CD4-positive, alpha-beta T cell treated with Interleukin-6 for 4 hours (primary cell): ENCODE measurements around the gene RBMS2.
"Not testable (repeated sequence)": the region's sequence is repeated elsewhere in the genome, so short reads cannot be mapped to it uniquely, and the experiment has no call there.

Source experiments
- DNase-seq: peaks from one replicate; pipeline ENCODE4 v3.0.0-alpha.2; 2020; ENCODE audit warnings: mixed read lengths

The RBMS2 gene

GRCh38 chr12:56521590-56522371 is at the start of gene RBMS2:
Gene RBMS2 (plus strand): TSS chr12:56521820. CDS start chr12:56522024, 204 bp downstream.
- peak; percentile 45 for DNase-seq

- no peak for DNase-seq
These were observed 47.2 kb upstream of the RBMS2 start for GRCh38 chr12:56474389-56474788.

GRCh38 chr12:56476143-56476542 is 45.5 kb upstream of the RBMS2 start:
- no peak for DNase-seq

- no peak for DNase-seq
These were observed 44.6 kb upstream of the RBMS2 start for GRCh38 chr12:56476972-56477432.

- no peak for DNase-seq
These were observed 43.9 kb upstream of the RBMS2 start for GRCh38 chr12:56477521-56478225.

GRCh38 chr12:56479625-56480024 is 42.0 kb upstream of the RBMS2 start:
- DNase-seq, result no peak

GRCh38 chr12:56484566-56484965 is 37.1 kb upstream of the RBMS2 start:
- DNase-seq, result no peak

GRCh38 chr12:56486694-56487093 is 34.9 kb upstream of the RBMS2 start:
- DNase-seq, result no peak

- peak; percentile 46 for DNase-seq
These were observed 34.1 kb upstream of the RBMS2 start for GRCh38 chr12:56487448-56488040.

- peak; percentile 85 for DNase-seq
These were observed 33.3 kb upstream of the RBMS2 start, which contains the start of gene GLS2 for GRCh38 chr12:56488041-56488955. Gene GLS2 (minus strand): TSS chr12:56488161. CDS start chr12:56488118, 43 bp downstream.

- DNase-seq, result no peak
These were observed 31.3 kb upstream of the RBMS2 start for GRCh38 chr12:56490360-56490759.

GRCh38 chr12:56493409-56494105 is 28.1 kb upstream of the RBMS2 start:
- not testable (repeated sequence) for DNase-seq

- DNase-seq, result not testable (repeated sequence)
These were observed 27.6 kb upstream of the RBMS2 start for GRCh38 chr12:56494106-56494415.

GRCh38 chr12:56494481-56494880 is 27.1 kb upstream of the RBMS2 start:
- DNase-seq, result not testable (repeated sequence)

- DNase-seq, result peak; percentile 49
These were observed 24.9 kb upstream of the RBMS2 start for GRCh38 chr12:56496704-56497103.

GRCh38 chr12:56498126-56498902 is 23.3 kb upstream of the RBMS2 start:
- not testable (repeated sequence) for DNase-seq

GRCh38 chr12:56499452-56499851 is 22.2 kb upstream of the RBMS2 start:
- not testable (repeated sequence) for DNase-seq

GRCh38 chr12:56499879-56500278 is 21.7 kb upstream of the RBMS2 start:
- not testable (repeated sequence) for DNase-seq

GRCh38 chr12:56510786-56511185 is 10.8 kb upstream of the RBMS2 start:
- DNase-seq, result no peak

- not testable (repeated sequence) for DNase-seq
These were observed 7.7 kb upstream of the RBMS2 start for GRCh38 chr12:56514014-56514318.

GRCh38 chr12:56517854-56518253 is 3.8 kb upstream of the RBMS2 start:
- no peak for DNase-seq
